Peyer's patch (tissue), 4 donors: ENCODE data around the gene RXRA.

Experiments
- POLR2A ChIP-seq, 2 donors: fragments of 450-650 bp; IDR thresholded peaks; one replicate each; pipeline ENCODE4 v1.5.1; 2017; ENCODE audit warnings: antibody characterized with exemption in 2 of 2, mild to moderate bottlenecking in 2 of 2, moderate library complexity in 2 of 2
- TF ChIP-seq, protein P1 (sequence below), 6 experiments: fragments of 450-650 bp in 4 of 6; fragments of 200-600 bp in 2 of 6; sonication (generic) in 1 of 6; IDR thresholded peaks; one replicate each; pipeline ENCODE4 v1.5.1; 2017 to 2019; ENCODE audit warnings: antibody characterized with exemption in 6 of 6, mild to moderate bottlenecking in 3 of 6, moderate library complexity in 1 of 6

- TF ChIP-seq, protein P1, sequence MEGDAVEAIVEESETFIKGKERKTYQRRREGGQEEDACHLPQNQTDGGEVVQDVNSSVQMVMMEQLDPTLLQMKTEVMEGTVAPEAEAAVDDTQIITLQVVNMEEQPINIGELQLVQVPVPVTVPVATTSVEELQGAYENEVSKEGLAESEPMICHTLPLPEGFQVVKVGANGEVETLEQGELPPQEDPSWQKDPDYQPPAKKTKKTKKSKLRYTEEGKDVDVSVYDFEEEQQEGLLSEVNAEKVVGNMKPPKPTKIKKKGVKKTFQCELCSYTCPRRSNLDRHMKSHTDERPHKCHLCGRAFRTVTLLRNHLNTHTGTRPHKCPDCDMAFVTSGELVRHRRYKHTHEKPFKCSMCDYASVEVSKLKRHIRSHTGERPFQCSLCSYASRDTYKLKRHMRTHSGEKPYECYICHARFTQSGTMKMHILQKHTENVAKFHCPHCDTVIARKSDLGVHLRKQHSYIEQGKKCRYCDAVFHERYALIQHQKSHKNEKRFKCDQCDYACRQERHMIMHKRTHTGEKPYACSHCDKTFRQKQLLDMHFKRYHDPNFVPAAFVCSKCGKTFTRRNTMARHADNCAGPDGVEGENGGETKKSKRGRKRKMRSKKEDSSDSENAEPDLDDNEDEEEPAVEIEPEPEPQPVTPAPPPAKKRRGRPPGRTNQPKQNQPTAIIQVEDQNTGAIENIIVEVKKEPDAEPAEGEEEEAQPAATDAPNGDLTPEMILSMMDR (IDR thresholded peaks at IDR 0.05): no peak
- no peak for TF ChIP-seq POLR2A (IDR thresholded peaks at IDR 0.05)
Observed at GRCh38 chr9:134298000-134298399, 28.3 kb upstream of the RXRA start.
